ENCODE results near the gene REEP6. TPM values are rescaled to one million over a fixed set of nuclear protein-coding genes. Genes with fewer than 3 reads are reported as not detected.

REEP6 gene
- total and polyA plus RNA-seq, 2 donors (not counting 3 experiments of a cell fraction or from before 2014, with no cell fraction given): 1.3 to 1.5 TPM

DNA sequence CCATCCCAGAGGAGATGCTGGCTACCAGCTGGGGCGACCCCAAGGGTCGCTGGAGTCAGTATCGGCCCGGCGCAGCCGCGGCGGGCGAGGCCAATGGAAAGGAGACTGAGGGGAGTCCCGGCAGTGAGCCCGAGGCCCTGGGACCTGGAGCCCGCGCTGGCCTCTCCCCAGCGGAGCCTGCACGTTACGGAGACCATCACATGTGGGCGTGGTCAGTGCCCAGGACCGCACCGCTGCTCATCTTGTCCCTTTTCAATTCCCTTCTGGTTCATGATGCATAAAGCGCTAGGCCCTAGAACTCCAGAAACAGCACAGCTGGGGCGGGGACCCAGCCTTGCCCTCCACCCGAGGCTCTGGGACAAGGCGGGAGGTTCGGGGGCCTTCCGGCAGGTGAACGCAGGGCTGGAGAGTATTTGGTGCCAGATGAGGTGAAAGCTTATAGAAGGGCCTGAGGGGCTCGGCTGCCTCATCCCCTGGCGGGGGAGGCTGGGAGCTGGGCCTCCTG lies 19.9 kb upstream of the REEP6 start:
- Histone ChIP-seq H3K9me1 (replicated peaks; ENCODE audit: control insufficient read depth, extremely low read depth, insufficient read depth, low read length) (no peaks in the 10 kb centered on the region), H3K27me3 (ENCODE audit: control insufficient read depth in 2 of 2, insufficient read depth in 2 of 2, low read length in 2 of 2) (peaks cover 39 to 71% of the 10 kb centered on the region in 2 experiments), H2AFZ (ENCODE audit: low read depth, low read length) (no peak overlapping the region), H3K4me3 (replicated peaks in 1 of 3; ENCODE audit: insufficient read depth in 1 of 3, low read depth in 1 of 3, low read length in 3 of 3) (no peak overlapping the region), H3K36me3 (ENCODE audit: control insufficient read depth in 2 of 2, extremely low read depth in 1 of 2, insufficient read depth in 2 of 2, low read length in 2 of 2) (peaks cover 0 to 1% of the 10 kb centered on the region in 2 experiments), H3K27ac (ENCODE audit: insufficient read depth, low read depth, low read length) (no peak overlapping the region), H3K4me2 (ENCODE audit: insufficient read depth, low read length) (no peak overlapping the region), H4K20me1 (replicated peaks; ENCODE audit: control insufficient read depth, extremely low read depth, insufficient read depth, low read length) (no peaks in the 10 kb centered on the region), H3K79me2 (ENCODE audit: control insufficient read depth, insufficient read depth, low read length) (no peaks in the 10 kb centered on the region), H3K4me1 (ENCODE audit: control insufficient read depth, extremely low read depth, insufficient read depth, low read length) (peaks cover 5% of the 10 kb centered on the region), H3K9me3 (replicated peaks; ENCODE audit: control insufficient read depth, insufficient read depth, low read length) (no peaks in the 10 kb centered on the region), H3K9ac (replicated peaks; ENCODE audit: extremely low read depth, insufficient read depth, low read length) (no peak overlapping the region)
- TF ChIP-seq JUN (IDR thresholded peaks at IDR 0.05; ENCODE audit: borderline replicate concordance, insufficient read depth, insufficient read length, low read depth): no peak
- TF ChIP-seq FOS (IDR thresholded peaks at IDR 0.05; ENCODE audit: borderline replicate concordance, insufficient read depth, low read length): no peak
- no peak for TF ChIP-seq POLR2A (IDR thresholded peaks at IDR 0.05; ENCODE audit: low read depth, low read length)
- TF ChIP-seq POLR2AphosphoS5 (IDR thresholded peaks at IDR 0.05; ENCODE audit: insufficient read depth, low read depth, low read length): no peak
- TF ChIP-seq, protein P1, sequence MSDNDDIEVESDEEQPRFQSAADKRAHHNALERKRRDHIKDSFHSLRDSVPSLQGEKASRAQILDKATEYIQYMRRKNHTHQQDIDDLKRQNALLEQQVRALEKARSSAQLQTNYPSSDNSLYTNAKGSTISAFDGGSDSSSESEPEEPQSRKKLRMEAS (IDR thresholded peaks at IDR 0.05; ENCODE audit: insufficient read depth, insufficient read length): no peak
- peak; percentile 38 for TF ChIP-seq EZH2 (IDR thresholded peaks at IDR 0.05; ENCODE audit: borderline replicate concordance, low read depth, low read length, severe bottlenecking)
- peak; percentile 56 for FAIRE-seq
- ChIA-PET POLR2A (no interaction called here), CTCF (interaction anchor here (1.2 to 1.8 kb wide), 2 partner anchors 26 to 75 kb away, joined by 4 to 6 read pairs; no protein-coding TSS in a partner anchor)
- intact Hi-C loops (cut with micrococcal nuclease): loop anchor here (2.0 kb wide), 1 partner anchor 20 kb away; the partner anchor contains the start of genes PCSK4 and REEP6
- DNase-seq (ENCODE audit: low read depth, low spot score): no peak
- dilution Hi-C loops (cut with MboI; ENCODE audit: extremely low pct_ligation_motif_present, low sequenced_read_pairs): no loop called here
- no TSS peak for BruUV-seq (replicated peaks)

DNA sequence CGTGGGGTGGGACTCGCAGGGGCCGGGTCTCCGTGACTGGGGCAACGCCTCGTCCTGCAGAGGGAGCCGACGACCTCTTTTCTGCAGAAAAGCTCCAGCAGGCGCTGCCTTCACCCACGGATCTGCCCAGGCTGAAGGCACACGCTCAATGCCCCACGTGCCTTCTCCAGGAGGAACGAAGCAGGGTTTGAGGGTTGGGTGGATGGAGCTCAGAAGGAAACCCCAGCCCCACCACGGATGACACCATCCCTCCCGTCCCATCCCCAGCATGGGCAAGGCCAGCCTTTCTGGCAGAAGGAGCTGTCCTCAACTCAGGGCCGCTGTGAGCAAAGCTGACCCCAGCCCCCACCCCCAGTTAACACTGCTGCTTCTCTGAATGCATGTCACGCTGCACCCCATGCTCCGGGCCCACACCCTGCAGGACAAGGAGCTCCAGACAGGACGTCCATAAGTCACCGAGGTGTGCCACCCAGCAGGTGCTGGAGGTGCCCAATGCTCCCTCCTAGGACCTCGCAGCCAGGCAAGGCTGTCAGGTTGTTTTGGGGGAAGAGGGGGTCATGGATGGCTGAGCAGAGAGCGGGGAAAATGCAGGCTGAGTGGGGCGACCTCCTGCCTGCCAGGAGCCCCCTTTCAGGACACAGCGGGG lies 19.3 kb upstream of the REEP6 start:
- TF ChIP-seq POLR2AphosphoS5 (IDR thresholded peaks at IDR 0.05; ENCODE audit: insufficient read depth, low read depth, low read length) (no peak), JUN (IDR thresholded peaks at IDR 0.05; ENCODE audit: borderline replicate concordance, insufficient read depth, insufficient read length, low read depth) (no peak), EZH2 (IDR thresholded peaks at IDR 0.05; ENCODE audit: borderline replicate concordance, low read depth, low read length, severe bottlenecking) (no peak), MYC (IDR thresholded peaks at IDR 0.05; ENCODE audit: low read depth, low read length) (no peak), POLR2A (IDR thresholded peaks at IDR 0.05; ENCODE audit: low read depth, low read length) (peak; percentile 39)
- TF ChIP-seq, protein P2, sequence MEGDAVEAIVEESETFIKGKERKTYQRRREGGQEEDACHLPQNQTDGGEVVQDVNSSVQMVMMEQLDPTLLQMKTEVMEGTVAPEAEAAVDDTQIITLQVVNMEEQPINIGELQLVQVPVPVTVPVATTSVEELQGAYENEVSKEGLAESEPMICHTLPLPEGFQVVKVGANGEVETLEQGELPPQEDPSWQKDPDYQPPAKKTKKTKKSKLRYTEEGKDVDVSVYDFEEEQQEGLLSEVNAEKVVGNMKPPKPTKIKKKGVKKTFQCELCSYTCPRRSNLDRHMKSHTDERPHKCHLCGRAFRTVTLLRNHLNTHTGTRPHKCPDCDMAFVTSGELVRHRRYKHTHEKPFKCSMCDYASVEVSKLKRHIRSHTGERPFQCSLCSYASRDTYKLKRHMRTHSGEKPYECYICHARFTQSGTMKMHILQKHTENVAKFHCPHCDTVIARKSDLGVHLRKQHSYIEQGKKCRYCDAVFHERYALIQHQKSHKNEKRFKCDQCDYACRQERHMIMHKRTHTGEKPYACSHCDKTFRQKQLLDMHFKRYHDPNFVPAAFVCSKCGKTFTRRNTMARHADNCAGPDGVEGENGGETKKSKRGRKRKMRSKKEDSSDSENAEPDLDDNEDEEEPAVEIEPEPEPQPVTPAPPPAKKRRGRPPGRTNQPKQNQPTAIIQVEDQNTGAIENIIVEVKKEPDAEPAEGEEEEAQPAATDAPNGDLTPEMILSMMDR (IDR thresholded peaks at IDR 0.05; ENCODE audit: extremely low read depth in 1 of 2, insufficient read depth in 1 of 2, low read depth in 1 of 2, low read length in 2 of 2): no peak
- TF ChIP-seq, protein P1 (IDR thresholded peaks at IDR 0.05; ENCODE audit: insufficient read depth, insufficient read length): no peak
- Histone ChIP-seq H3K79me2 (ENCODE audit: control insufficient read depth, insufficient read depth, low read length) (no peaks in the 10 kb centered on the region), H3K4me3 (replicated peaks in 1 of 3; ENCODE audit: insufficient read depth in 1 of 3, low read depth in 1 of 3, low read length in 3 of 3) (no peak overlapping the region), H2AFZ (ENCODE audit: low read depth, low read length) (no peak overlapping the region), H3K9me1 (replicated peaks; ENCODE audit: control insufficient read depth, extremely low read depth, insufficient read depth, low read length) (no peaks in the 10 kb centered on the region), H3K4me2 (ENCODE audit: insufficient read depth, low read length) (no peak overlapping the region), H3K27ac (ENCODE audit: insufficient read depth, low read depth, low read length) (no peak overlapping the region), H3K9me3 (replicated peaks; ENCODE audit: control insufficient read depth, insufficient read depth, low read length) (no peaks in the 10 kb centered on the region), H3K9ac (replicated peaks; ENCODE audit: extremely low read depth, insufficient read depth, low read length) (no peak overlapping the region), H3K27me3 (ENCODE audit: control insufficient read depth in 2 of 2, insufficient read depth in 2 of 2, low read length in 2 of 2) (peaks cover 33 to 66% of the 10 kb centered on the region in 2 experiments), H3K36me3 (ENCODE audit: control insufficient read depth in 2 of 2, extremely low read depth in 1 of 2, insufficient read depth in 2 of 2, low read length in 2 of 2) (peaks cover 0 to 3% of the 10 kb centered on the region in 2 experiments), H4K20me1 (replicated peaks; ENCODE audit: control insufficient read depth, extremely low read depth, insufficient read depth, low read length) (no peaks in the 10 kb centered on the region), H3K4me1 (ENCODE audit: control insufficient read depth, extremely low read depth, insufficient read depth, low read length) (peaks cover 5% of the 10 kb centered on the region)
- ChIA-PET CTCF (interaction anchor here (1.2 to 1.8 kb wide), 3 partner anchors 13 to 74 kb away, joined by 3 to 6 read pairs (median 4); no protein-coding TSS in a partner anchor), POLR2A (no interaction called here)
- FAIRE-seq (no peak), DNase-seq (ENCODE audit: low read depth, low spot score) (no peak)
- BruUV-seq (replicated peaks): no TSS peak
- intact Hi-C loops (cut with micrococcal nuclease) (loop anchor here (2.0 kb wide), 1 partner anchor 19 kb away; the partner anchor contains the start of genes PCSK4 and REEP6), dilution Hi-C loops (cut with MboI; ENCODE audit: extremely low pct_ligation_motif_present, low sequenced_read_pairs) (no loop called here)
